KOPT-K1 (cell line): ENCODE measurements around the gene PRB3.

Experiments used
- H3K27ac ChIP-seq: fragments of 200-600 bp; sonication (generic); 2 replicates; pipeline ENCODE4 v1.5.1; 2016; ENCODE audit warnings: antibody characterized with exemption, mild to moderate bottlenecking, low read depth, low read length; ENCODE audit not compliant: poor library complexity, severe bottlenecking
- H3K36me3 ChIP-seq: fragments of 200-600 bp; sonication (generic); 2 replicates; pipeline ENCODE4 v1.5.1; 2017; ENCODE audit warnings: antibody characterized with exemption, mild to moderate bottlenecking, low read length, moderate library complexity; ENCODE audit not compliant: insufficient read depth
- H3K9me3 ChIP-seq: fragments of 200-600 bp; sonication (generic); 2 replicates; pipeline ENCODE4 v1.5.1; 2017; ENCODE audit warnings: antibody characterized with exemption, low read length, mild to moderate bottlenecking; ENCODE audit not compliant: insufficient read depth, poor library complexity, severe bottlenecking

Gene PRB3

DNA sequence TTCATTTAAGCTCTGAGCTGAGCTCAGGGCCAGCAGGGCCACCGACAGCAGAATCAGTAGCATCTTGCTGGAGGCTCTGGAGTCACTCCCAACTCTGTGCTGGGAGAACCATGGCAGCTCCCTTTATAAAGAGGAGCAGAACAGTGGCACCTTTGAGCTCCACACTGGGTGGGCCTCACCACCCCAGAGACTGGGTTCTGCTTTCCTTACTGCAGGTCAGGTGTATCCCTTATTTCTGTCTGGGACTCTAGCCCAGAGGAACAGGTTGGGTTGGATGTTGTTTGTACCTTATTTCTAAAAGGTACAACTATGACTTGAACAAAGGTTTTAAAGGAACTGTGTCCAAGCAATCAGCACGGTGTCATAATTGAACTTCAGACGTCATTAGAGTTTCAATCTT is at the start of gene PRB3:
Gene PRB3, minus strand, starts transcription at position 101 of the 400 bp plus-strand sequence. Its CDS starts 38 bp downstream, at position 63.
- no peaks in the 10 kb centered on the region for H3K9me3 ChIP-seq
- no peaks in the 10 kb centered on the region for H3K36me3 ChIP-seq
- H3K27ac ChIP-seq, result no peak within 1 kb of the TSS

DNA sequence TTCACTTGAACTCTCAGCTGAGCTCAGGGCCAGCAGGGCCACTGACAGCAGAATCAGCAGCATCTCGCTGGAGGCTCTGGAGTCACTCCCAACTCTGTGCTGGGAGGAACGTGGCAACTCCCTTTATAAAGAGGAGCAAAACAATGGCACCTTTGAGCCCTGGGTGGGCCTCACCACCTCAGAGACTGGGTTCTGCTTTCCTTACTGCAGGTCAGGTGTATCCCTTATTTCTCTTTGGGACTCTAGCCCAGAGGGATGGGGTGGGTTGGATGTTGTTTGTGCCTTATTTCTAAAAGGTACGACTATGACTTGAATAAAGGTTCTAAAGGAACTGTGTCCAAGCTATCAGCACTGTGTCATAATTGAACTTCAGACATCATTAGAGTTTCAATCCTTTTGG is 40.8 kb upstream of the PRB3 start, which contains the start of gene PRB4:
Gene PRB4, minus strand, starts transcription at position 101 of the 400 bp plus-strand sequence. Its CDS starts 38 bp downstream, at position 63.
- H3K27ac ChIP-seq, result no peak within 1 kb of the TSS
- no peaks in the 10 kb centered on the region for H3K9me3 ChIP-seq
- no peaks in the 10 kb centered on the region for H3K36me3 ChIP-seq

DNA sequence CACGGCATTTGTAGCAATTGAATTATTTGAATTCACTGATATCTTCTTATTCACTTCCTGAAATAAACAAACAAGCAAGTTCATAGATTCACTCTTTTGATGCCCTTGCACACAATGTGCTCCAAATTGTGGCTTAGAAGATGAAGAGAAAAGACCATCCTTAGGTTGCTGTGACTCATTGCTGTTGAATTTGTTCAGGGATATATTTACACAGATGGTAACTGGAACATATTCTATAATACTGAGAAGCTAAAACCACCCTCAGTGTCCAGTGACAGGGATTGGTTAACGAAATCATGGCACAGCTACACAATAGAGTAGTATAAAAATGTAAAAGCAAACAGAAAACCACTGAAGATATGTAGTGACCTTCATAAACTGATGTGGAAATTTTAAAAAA is 37.6 kb upstream of the PRB3 start:
- H3K27ac ChIP-seq, result no peak overlapping the region
- H3K36me3 ChIP-seq, result no peaks in the 10 kb centered on the region
- no peaks in the 10 kb centered on the region for H3K9me3 ChIP-seq

DNA sequence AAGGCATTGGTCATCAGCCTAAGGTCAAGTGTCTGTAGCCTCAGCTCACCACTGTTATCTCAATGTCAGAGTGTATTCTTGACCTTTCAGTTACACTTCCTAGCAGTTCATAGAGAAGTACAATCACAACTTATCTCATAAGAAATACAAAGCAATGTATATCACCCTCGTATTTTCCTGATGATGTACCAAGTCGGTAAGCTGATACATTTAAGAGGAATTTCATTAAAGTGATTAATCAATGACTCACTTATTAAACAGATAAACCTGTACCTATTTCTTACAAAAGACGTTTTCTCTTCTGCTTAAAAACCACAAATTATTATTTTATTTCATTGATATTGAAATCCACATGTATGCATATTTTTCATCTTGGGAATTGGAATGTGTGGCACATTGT is 3.9 kb upstream of the PRB3 start:
- no peak overlapping the region for H3K27ac ChIP-seq
- no peaks in the 10 kb centered on the region for H3K36me3 ChIP-seq
- H3K9me3 ChIP-seq, result no peaks in the 10 kb centered on the region

DNA sequence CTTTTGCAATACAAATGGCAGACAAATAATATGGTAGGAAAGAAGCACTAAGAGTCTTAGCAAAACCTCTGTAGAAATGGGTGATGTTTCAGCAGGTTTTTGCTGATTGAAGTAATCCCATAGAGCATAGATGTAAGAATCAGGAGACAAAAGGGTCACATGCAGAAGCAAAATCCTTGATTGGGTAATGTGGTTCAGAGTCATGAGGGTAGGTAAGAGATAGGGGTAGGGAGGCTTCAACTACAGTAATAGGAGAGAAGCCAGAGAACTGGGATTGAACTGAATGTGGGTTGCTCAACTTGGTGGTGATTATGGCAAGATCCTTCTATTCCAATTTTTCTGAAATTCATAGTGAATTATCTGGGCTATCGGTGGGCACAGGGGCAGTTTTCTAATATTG is 5.0 kb downstream of the PRB3 start:
- H3K36me3 ChIP-seq, result no peaks in the 10 kb centered on the region
- no peak overlapping the region for H3K27ac ChIP-seq
- H3K9me3 ChIP-seq, result no peaks in the 10 kb centered on the region

DNA sequence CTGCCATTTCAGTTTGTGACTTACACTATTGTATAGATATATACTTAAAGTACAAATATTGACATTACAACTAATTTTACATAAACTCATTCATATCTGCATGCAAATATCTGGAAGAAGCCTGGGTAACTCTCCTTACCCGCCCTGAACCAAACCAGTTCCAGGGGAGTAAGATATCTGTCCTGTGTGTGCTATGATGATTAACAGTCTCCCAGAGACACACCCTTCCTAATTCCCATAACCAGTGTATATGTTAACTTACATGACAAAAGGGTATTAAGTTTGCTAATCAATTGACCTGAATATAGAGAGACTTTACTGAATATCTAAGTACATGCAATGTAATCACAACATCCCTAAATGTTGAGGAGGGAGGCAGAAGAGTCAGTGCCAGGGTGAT is 23.0 kb downstream of the PRB3 start:
- no peak overlapping the region for H3K27ac ChIP-seq
- H3K36me3 ChIP-seq, result no peaks in the 10 kb centered on the region
- no peaks in the 10 kb centered on the region for H3K9me3 ChIP-seq

DNA sequence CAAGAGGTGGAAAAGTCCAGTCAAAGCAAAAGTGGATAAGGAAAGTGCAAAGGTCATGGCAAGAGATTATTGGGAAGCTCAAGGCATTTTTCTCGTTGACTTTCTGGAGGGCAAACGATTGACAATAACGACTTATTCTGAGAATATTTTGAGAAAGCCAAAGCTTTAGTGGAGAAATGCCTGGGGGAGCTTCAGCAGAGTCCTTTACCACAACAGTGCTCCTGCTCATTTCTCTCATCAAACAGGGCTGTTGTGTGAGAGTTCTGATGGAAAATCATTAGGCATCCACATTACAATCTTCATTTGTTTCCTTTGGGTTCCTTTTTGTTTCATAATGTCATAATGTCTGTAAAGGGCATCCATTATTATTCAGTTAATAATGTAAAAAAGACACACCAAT is 26.9 kb downstream of the PRB3 start:
- H3K27ac ChIP-seq, result no peak overlapping the region
- H3K36me3 ChIP-seq, result no peaks in the 10 kb centered on the region
- no peaks in the 10 kb centered on the region for H3K9me3 ChIP-seq

DNA sequence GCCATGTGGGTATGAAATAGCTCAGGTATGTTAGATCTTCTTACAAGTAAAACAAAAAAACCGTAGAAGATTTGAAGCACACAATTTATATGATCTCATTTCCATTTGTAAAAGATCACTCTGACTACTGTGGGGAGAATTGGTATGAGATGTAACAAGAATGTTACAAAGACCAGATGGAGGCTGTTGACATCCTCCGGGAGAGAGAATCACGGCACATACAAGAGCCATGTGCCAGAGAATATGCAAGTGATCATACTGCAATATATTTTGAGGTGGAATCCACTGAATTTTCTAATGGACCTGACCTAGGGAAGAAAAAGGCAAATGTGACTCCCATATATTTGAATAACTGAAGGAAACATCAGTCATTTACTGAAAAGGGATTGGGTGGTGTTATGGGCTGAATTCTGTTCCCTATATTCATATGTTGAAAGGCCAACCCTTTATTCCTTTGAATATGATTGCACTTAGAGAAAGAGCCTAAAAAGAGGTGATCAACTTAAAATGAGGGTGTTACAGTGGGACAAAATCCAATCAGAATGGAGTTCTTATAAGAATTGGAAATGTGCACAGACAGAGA is 29.1 kb downstream of the PRB3 start:
- H3K27ac ChIP-seq, result no peak overlapping the region
- no peaks in the 10 kb centered on the region for H3K9me3 ChIP-seq
- no peaks in the 10 kb centered on the region for H3K36me3 ChIP-seq

DNA sequence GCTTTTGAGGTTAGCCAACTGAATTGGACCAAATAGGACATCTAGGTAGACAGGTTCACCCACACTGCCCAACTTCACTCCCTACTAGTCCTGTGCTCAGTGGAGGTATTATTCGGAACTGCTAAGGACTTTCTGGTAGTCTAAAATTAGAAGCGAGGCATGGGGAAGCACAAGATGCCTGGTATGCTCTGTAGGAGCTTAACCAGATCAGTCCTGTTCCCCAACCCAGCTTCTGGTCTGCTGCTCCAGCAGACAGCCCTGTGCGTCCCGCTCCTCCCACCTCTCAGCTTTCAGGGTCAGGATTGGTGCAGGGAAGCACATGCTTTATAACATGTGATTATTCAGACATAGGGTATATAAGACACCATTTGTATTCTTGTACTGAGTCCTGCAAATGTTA is 31.2 kb downstream of the PRB3 start:
- Histone ChIP-seq H3K9me3 (no peaks in the 10 kb centered on the region), H3K36me3 (no peaks in the 10 kb centered on the region), H3K27ac (no peak overlapping the region)

DNA sequence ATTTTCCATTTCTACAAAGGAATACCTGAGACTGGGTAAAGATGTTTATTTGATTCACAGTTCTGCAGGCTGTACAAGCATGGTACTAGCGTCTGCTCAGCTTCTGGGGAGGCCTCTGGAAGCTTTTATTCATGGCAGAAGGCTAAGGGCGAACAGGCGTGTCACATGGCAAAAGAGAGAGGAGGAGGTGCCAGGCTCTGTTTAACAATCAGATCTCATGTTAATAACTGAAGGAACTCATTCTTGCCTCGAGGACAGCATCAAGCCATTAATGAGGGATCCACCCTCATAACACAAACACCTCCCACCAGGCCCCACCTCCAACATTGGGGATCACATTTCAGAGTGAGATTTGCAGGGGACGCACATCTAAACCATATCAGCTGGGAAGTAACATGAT is 36.0 kb downstream of the PRB3 start:
- Histone ChIP-seq H3K36me3 (no peaks in the 10 kb centered on the region), H3K9me3 (no peaks in the 10 kb centered on the region), H3K27ac (no peak overlapping the region)

DNA sequence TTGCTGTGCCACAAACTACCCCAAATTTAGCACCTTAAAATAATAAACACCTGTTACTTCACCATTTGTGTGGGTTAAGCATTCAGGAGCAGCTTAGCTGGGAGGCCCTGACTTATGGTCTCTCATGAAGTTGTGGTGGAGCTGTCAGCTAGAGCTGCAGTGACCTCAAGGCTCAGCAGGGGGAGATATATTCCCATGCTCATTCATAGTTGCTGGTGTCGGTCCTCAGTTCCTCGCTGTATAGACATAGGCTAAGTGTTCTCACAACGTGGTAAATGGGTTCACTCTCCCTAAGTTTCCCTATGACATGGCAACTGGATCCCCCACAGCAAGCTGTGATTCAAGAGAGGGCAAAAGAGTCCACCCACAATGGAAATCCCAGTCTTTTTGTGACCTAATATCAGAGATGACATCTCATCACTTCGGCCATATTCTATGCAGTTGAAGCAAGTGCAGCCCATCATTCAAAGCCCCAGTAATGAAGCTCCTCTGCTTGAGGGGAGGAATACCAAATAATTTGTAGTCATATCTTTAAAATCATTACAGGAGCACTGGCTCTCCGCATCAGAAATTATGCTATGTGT is 41.1 kb downstream of the PRB3 start:
- H3K27ac ChIP-seq, result no peak overlapping the region
- no peaks in the 10 kb centered on the region for H3K9me3 ChIP-seq

DNA sequence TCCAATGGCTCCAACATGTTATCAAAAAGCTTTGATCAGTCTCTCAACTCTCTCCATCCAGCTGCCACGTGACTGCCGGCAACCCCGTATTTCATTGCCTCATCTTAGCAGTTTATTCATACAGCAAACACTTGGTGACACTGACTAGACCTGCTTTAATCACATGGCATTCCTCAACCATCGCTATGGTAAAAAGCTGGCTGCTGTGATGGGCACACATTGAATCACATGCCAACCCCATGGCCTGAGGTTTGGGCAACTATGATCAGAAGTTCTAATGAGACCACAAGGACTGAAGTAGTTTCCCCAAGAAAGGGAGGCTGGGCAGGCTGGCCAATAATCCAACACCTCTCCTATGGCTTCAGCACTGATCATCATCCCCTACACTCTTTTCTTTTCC is 42.1 kb downstream of the PRB3 start:
- Histone ChIP-seq H3K9me3 (no peaks in the 10 kb centered on the region), H3K27ac (no peak overlapping the region), H3K36me3 (no peaks in the 10 kb centered on the region)

More for the DNA sequence above, 41.1 kb downstream of the PRB3 start:
- no peaks in the 10 kb centered on the region for H3K36me3 ChIP-seq
